K562 (cell line): ENCODE results near the gene IPP. TPM values are rescaled to one million over a fixed set of nuclear protein-coding genes. Genes with fewer than 3 reads are reported as not detected.

Experiments
- ARID3A ChIP-seq: IDR thresholded peaks from 2 replicates; pipeline ENCODE4 v1.6.1; 2012; ENCODE audit warnings: low read depth, low read length, improper control_type of control experiment, borderline replicate concordance
- ATF1 ChIP-seq, 2 experiments: fragments of 450-650 bp in 1 of 2; IDR thresholded peaks; 2 replicates each; pipeline ENCODE4 v1.6.1; 2016; ENCODE audit warnings: missing compliant biosample characterization in 1 of 2, missing genetic modification characterization in 1 of 2
- BACH1 ChIP-seq: fragments of 200-800 bp; sonication (Bioruptor generic); IDR thresholded peaks from 2 replicates; pipeline ENCODE4 v1.6.1; 2016; ENCODE audit warnings: missing genetic modification characterization, missing compliant biosample characterization
- BRCA1 ChIP-seq, 2 experiments: fragments of 450-650 bp in 1 of 2; sonication (generic) in 1 of 2; formaldehyde crosslinking in 1 of 2; IDR thresholded peaks; 2 replicates each; pipeline versions ENCODE4 v1.5.0 to v1.6.1; 2017 to 2020; ENCODE audit warnings: mild to moderate bottlenecking in 1 of 2, missing genetic modification reagents in 1 of 2
- CAMTA2 ChIP-seq: fragments of 250-450 bp; sonication (Bioruptor Pico); conservative IDR thresholded peaks from 2 replicates; pipeline ENCODE4 v1.5.1; 2022
- DACH1 ChIP-seq: fragments of 450-650 bp; IDR thresholded peaks from 2 replicates; pipeline ENCODE4 v1.6.1; 2018; ENCODE audit not compliant: partially characterized antibody
- E4F1 ChIP-seq: fragments of 250-450 bp; sonication (Bioruptor Pico); IDR thresholded peaks from 2 replicates; pipeline ENCODE4 v1.5.0; 2021; ENCODE audit warnings: mild to moderate bottlenecking, borderline replicate concordance
- ETS1 ChIP-seq: conservative IDR thresholded peaks from 2 replicates; pipeline ENCODE4 v1.6.1; 2011; ENCODE audit warnings: low read depth, mild to moderate bottlenecking, low read length; ENCODE audit not compliant: control insufficient read depth
- FOXM1 ChIP-seq, 2 experiments: fragments of 450-650 bp in 1 of 2; sonication (generic) in 1 of 2; formaldehyde crosslinking in 1 of 2; IDR thresholded peaks; 2 replicates each; pipeline versions ENCODE4 v1.6.1 to v1.9.0; 2017 to 2022; ENCODE audit warnings: low read depth in 2 of 2, mild to moderate bottlenecking in 2 of 2, missing genetic modification reagents in 1 of 2, moderate library complexity in 1 of 2
- HINFP ChIP-seq: fragments of 450-650 bp; conservative IDR thresholded peaks from 2 replicates; pipeline ENCODE4 v1.6.1; 2016; ENCODE audit warnings: missing genetic modification characterization, low read depth, mild to moderate bottlenecking, control low read depth, missing compliant biosample characterization
- HMBOX1 ChIP-seq: sonication (generic); IDR thresholded peaks from 2 replicates; pipeline ENCODE4 v1.6.1; 2016
- ILK ChIP-seq: fragments of 450-650 bp; IDR thresholded peaks from 2 replicates; pipeline ENCODE4 v1.6.1; 2016; ENCODE audit warnings: missing genetic modification characterization, low read depth, mild to moderate bottlenecking, missing compliant biosample characterization, moderate library complexity, borderline replicate concordance
- NFIX ChIP-seq: fragments of 250-450 bp; sonication (Bioruptor Pico); IDR thresholded peaks from 2 replicates; pipeline ENCODE4 v1.4.0; 2020; ENCODE audit warnings: low read depth, mild to moderate bottlenecking, moderate library complexity
- RBM17 ChIP-seq: fragments of 200-400 bp; formaldehyde crosslinking; IDR thresholded peaks from 2 replicates; pipeline ENCODE4 v1.6.1; 2017; ENCODE audit warnings: low read depth, mild to moderate bottlenecking, low read length, borderline replicate concordance
- RFX7 ChIP-seq: fragments of 250-450 bp; sonication (Bioruptor Pico); IDR thresholded peaks from 2 replicates; pipeline ENCODE4 v1.5.1; 2021; ENCODE audit warnings: mild to moderate bottlenecking
- XRCC3 ChIP-seq: fragments of 450-650 bp; IDR thresholded peaks from 2 replicates; pipeline ENCODE4 v1.6.1; 2017; ENCODE audit warnings: mild to moderate bottlenecking, moderate library complexity
- ZNF140 ChIP-seq: fragments of 250-450 bp; sonication (Bioruptor Pico); IDR thresholded peaks from 2 replicates; pipeline ENCODE4 v1.8.0; 2021; ENCODE audit warnings: moderate library complexity, mild to moderate bottlenecking, inconsistent platforms
- ZNF3 ChIP-seq: fragments of 250-450 bp; sonication (Bioruptor Pico); IDR thresholded peaks from 2 replicates; pipeline ENCODE4 v1.5.0; 2021; ENCODE audit warnings: mild to moderate bottlenecking, moderate library complexity
- ZNF717 ChIP-seq: fragments of 250-450 bp; sonication (Bioruptor Pico); IDR thresholded peaks from 2 replicates; pipeline ENCODE4 v1.5.0; 2021
- polyA plus RNA-seq, 8 experiments: library from polyadenylated mRNA; depleted of rRNA in 4 of 8; stranded (reverse) in 5 of 8; unstranded in 3 of 8; fragments of >200 nt; fragmentation: Nextera tagmentation in 2 of 8; fragmentation: Illumina TruSeq in 1 of 8; extraction: Ambion mirVana in 2 of 8; extraction: Trizol in 1 of 8; gene quantifications; 2 replicates each; pipeline versions ENCODE4 v1.2.1 to v1.2.3, GENCODE V29; 2011 to 2014; ENCODE audit warnings: inconsistent platforms in 1 of 8, missing spikeins in 1 of 8
- total RNA-seq, 7 experiments: library from RNA; depleted of rRNA in 6 of 7; stranded (reverse); fragments of >200 nt in 6 of 7; fragmentation: Illumina TruSeq in 2 of 7; extraction: Trizol in 2 of 7; gene quantifications; 2 replicates each; pipeline versions ENCODE4 v1.2.1 to v1.2.3, GENCODE V29; 2011 to 2021; ENCODE audit warnings: low replicate concordance in 1 of 7

The IPP gene
- total and polyA plus RNA-seq, 9 of the 15 experiments (the other 6 are each of a cell fraction or from before 2014, with no cell fraction given) = 6.9 to 15.1 (median 9.7) TPM

- TF ChIP-seq BRCA1 (IDR thresholded peaks at IDR 0.05) (no peak), BRCA1 (CRISPR knock-in tag; IDR thresholded peaks at IDR 0.05) (no peak), E4F1 (CRISPR knock-in tag) (no peak), HINFP (tag) (no peak), ZNF140 (CRISPR knock-in tag) (no peak), ILK (tag) (no peak), XRCC3 (no peak), ATF1 (CRISPR knock-in tag; IDR thresholded peaks at IDR 0.05) (no peak; the same call in 1 of the 2 replicates), ATF1 (tag; IDR thresholded peaks at IDR 0.05) (peak; percentile 91), RFX7 (CRISPR knock-in tag) (no peak), ARID3A (no peak), ZNF717 (CRISPR knock-in tag) (no peak), HMBOX1 (no peak), FOXM1 (IDR thresholded peaks at IDR 0.05; ENCODE audit: low read depth) (peak; percentile 15; the same call in 1 of the 2 replicates), FOXM1 (CRISPR knock-in tag; IDR thresholded peaks at IDR 0.05; ENCODE audit: low read depth) (0 out of 2 replicates have a peak, but pooled peaks have one; percentile 45), ZNF3 (CRISPR knock-in tag) (no peak), ETS1 (0 out of 2 replicates have a peak, but pooled peaks have one; percentile 54), NFIX (CRISPR knock-in tag) (no peak), DACH1 (no peak), BACH1 (no peak), CAMTA2 (CRISPR knock-in tag) (0 out of 2 replicates have a peak, but pooled peaks have one; percentile 75), RBM17 (no peak)
Observed at GRCh38 chr1:45750298-45751038, at the start of gene IPP (continued).
